AG09309 (cell line): Measurements from ENCODE around the gene MVB12A.
A peak's percentile ranks its signal among the peaks of the same experiment; 100 is the strongest.

Experiments used
- DNase-seq: peaks from one replicate; pipeline ENCODE4 v3.0.0-alpha.2; 2010; ENCODE audit warnings: low read depth
- H3K4me3 ChIP-seq: 2 replicates; pipeline ENCODE4 v1.5.1; 2011; ENCODE audit warnings: mild to moderate bottlenecking, low read depth, low read length, moderate library complexity; ENCODE audit not compliant: control insufficient read depth
- CTCF ChIP-seq: IDR thresholded peaks from 2 replicates; pipeline ENCODE4 v1.5.1; 2011; ENCODE audit warnings: mild to moderate bottlenecking, low read depth, low read length, inconsistent platforms; ENCODE audit not compliant: insufficient read depth, control insufficient read depth; ENCODE audit errors: missing control alignments

MVB12A gene

GRCh38 chr19:17389288-17389687 is 30.6 kb upstream of the MVB12A start:
- no peak overlapping the region for H3K4me3 ChIP-seq
- no peak for TF ChIP-seq CTCF
- DNase-seq = no peak

- DNase-seq = no peak
- H3K4me3 ChIP-seq = peak overlapping the region; percentile 64
- TF ChIP-seq CTCF = no peak
These were observed 29.7 kb upstream of the MVB12A start for GRCh38 chr19:17389957-17390664.

- DNase-seq = peak; percentile 43
- TF ChIP-seq CTCF = peak; percentile 59
- H3K4me3 ChIP-seq = peak overlapping the region; percentile 64
These were observed 29.0 kb upstream of the MVB12A start for GRCh38 chr19:17390665-17391370.

GRCh38 chr19:17391371-17392151 is 28.3 kb upstream of the MVB12A start:
- H3K4me3 ChIP-seq = peak overlapping the region; percentile 29
- TF ChIP-seq CTCF = no peak
- DNase-seq = no peak

- no peak for DNase-seq
- TF ChIP-seq CTCF = no peak
- H3K4me3 ChIP-seq = no peak overlapping the region
These were observed 26.8 kb upstream of the MVB12A start for GRCh38 chr19:17393002-17393401.

- no peak for DNase-seq
These were observed 25.9 kb upstream of the MVB12A start, which contains the start of gene CCDC194 for GRCh38 chr19:17393914-17394313. TSS of gene CCDC194 (minus strand) at chr19:17394196. CDS start at chr19:17394158, 38 bp downstream.

More at GRCh38 chr19:17393914-17394313, 25.9 kb upstream of the MVB12A start, which contains the start of gene CCDC194:
- no peak within 1 kb of the TSS for H3K4me3 ChIP-seq
- no peak for TF ChIP-seq CTCF
